IMR-90 (cell line): Measurements from ENCODE around the gene DNAJA4. TPM values are rescaled to one million over a fixed set of nuclear protein-coding genes. Genes with fewer than 3 reads are reported as not detected.

ENCODE experiments used
- ATAC-seq: fragments of 200-7000 bp; cut with Tn5 transposase; 2 replicates; pipeline ENCODE4 v1.9.1; 2020; ENCODE audit warnings: low read depth, mild to moderate bottlenecking, moderate library complexity
- BruUV-seq: library from RNA; stranded (reverse); fragments of 400-500 nt; replicated peaks from 2 replicates; lab custom pipeline; 2021; lab: Mats Ljungman, UMichigan
- CTCF ChIA-PET: fragments of 300-600 bp; formaldehyde crosslinking; extraction: SDS; loops from one replicate; lab custom pipeline; 2021; ENCODE audit warnings: antibody characterized with exemption; lab: Yijun Ruan, JAX
- POLR2A ChIA-PET: fragments of 300-600 bp; sonication (Branson Sonifier 250); formaldehyde crosslinking; loops from one replicate; lab custom pipeline; 2022; ENCODE audit warnings: antibody characterized with exemption; ENCODE audit not compliant: unreplicated experiment; lab: Charles Lee
- DNase-seq: peaks from one replicate; pipeline ENCODE4 v3.0.0; 2013
- H2AFZ ChIP-seq: replicated peaks from 2 replicates; pipeline ENCODE3; 2013; ENCODE audit warnings: low read length, mild to moderate bottlenecking; ENCODE audit not compliant: poor library complexity
- H2AK5ac ChIP-seq: 2 replicates; pipeline ENCODE4 v1.6.1; 2013; ENCODE audit warnings: low read depth, low read length, inconsistent platforms
- H2AK9ac ChIP-seq: replicated peaks from 2 replicates; pipeline ENCODE3; 2013; ENCODE audit warnings: mild to moderate bottlenecking, low read depth, low read length, moderate library complexity; ENCODE audit not compliant: poor library complexity
- H2BK120ac ChIP-seq: 2 replicates; pipeline ENCODE4 v1.6.1; 2013; ENCODE audit warnings: low read depth, low read length, inconsistent platforms
- H2BK15ac ChIP-seq: 3 replicates; pipeline ENCODE4 v1.6.1; 2013; ENCODE audit warnings: low read depth, low read length, inconsistent platforms
- H2BK20ac ChIP-seq: 2 replicates; pipeline ENCODE4 v1.6.1; 2013; ENCODE audit warnings: low read depth, mild to moderate bottlenecking, inconsistent platforms, low read length, moderate library complexity
- H2BK5ac ChIP-seq: 2 replicates; pipeline ENCODE4 v1.6.1; 2013; ENCODE audit warnings: mild to moderate bottlenecking, low read depth, low read length, inconsistent platforms; ENCODE audit not compliant: poor library complexity, severe bottlenecking
- H3K14ac ChIP-seq: replicated peaks from 2 replicates; pipeline ENCODE4 v1.6.1; 2013; ENCODE audit warnings: low read depth, low read length, inconsistent platforms
- H3K18ac ChIP-seq: 2 replicates; pipeline ENCODE4 v1.6.1; 2013; ENCODE audit warnings: low read depth, low read length, control low read depth
- H3K23ac ChIP-seq: 2 replicates; pipeline ENCODE4 v1.6.1; 2013; ENCODE audit warnings: low read depth, low read length, inconsistent platforms
- H3K27ac ChIP-seq: 2 replicates; pipeline ENCODE4 v1.5.1; 2013; ENCODE audit warnings: mild to moderate bottlenecking, control low read depth, low read length; ENCODE audit not compliant: insufficient read depth
- H3K27me3 ChIP-seq: 2 replicates; pipeline ENCODE4 v1.6.1; 2013; ENCODE audit warnings: low read length; ENCODE audit not compliant: control insufficient read depth, insufficient read depth
- H3K36me3 ChIP-seq: 2 replicates; pipeline ENCODE4 v1.6.1; 2013; ENCODE audit warnings: low read length, mixed read lengths; ENCODE audit not compliant: control insufficient read depth, insufficient read depth
- H3K4ac ChIP-seq: 2 replicates; pipeline ENCODE4 v1.6.1; 2013; ENCODE audit warnings: low read depth, low read length, inconsistent platforms
- H3K4me1 ChIP-seq: 2 replicates; pipeline ENCODE4 v1.6.1; 2013; ENCODE audit warnings: low read length, mixed read lengths; ENCODE audit not compliant: control insufficient read depth, insufficient read depth
- H3K4me2 ChIP-seq: 2 replicates; pipeline ENCODE4 v1.6.1; 2013; ENCODE audit warnings: low read depth, mild to moderate bottlenecking, control low read depth, low read length, moderate library complexity
- H3K4me3 ChIP-seq: 2 replicates; pipeline ENCODE4 v1.5.1; 2013; ENCODE audit warnings: low read depth, mild to moderate bottlenecking, control low read depth, low read length, moderate library complexity; ENCODE audit not compliant: insufficient read depth
- H3K56ac ChIP-seq: 2 replicates; pipeline ENCODE4 v1.6.1; 2013; ENCODE audit warnings: low read length, inconsistent platforms; ENCODE audit not compliant: insufficient read depth; ENCODE audit errors: extremely low read depth
- H3K79me1 ChIP-seq, 2 experiments: 2 replicates each; pipeline ENCODE4 v1.6.1; 2013; ENCODE audit warnings: low read length in 2 of 2, inconsistent platforms in 1 of 2, low read depth in 1 of 2
- H3K9ac ChIP-seq: 2 replicates; pipeline ENCODE4 v1.6.1; 2013; ENCODE audit warnings: low read depth, low read length, control low read depth
- H3K9me1 ChIP-seq: 2 replicates; pipeline ENCODE4 v1.6.1; 2013; ENCODE audit warnings: low read length, inconsistent platforms; ENCODE audit not compliant: insufficient read depth
- H3K9me3 ChIP-seq: 2 replicates; pipeline ENCODE4 v1.6.1; 2013; ENCODE audit warnings: low read length; ENCODE audit not compliant: control insufficient read depth, insufficient read depth
- H4K20me1 ChIP-seq: 2 replicates; pipeline ENCODE4 v1.6.1; 2013; ENCODE audit warnings: low read length, inconsistent platforms; ENCODE audit not compliant: insufficient read depth
- H4K5ac ChIP-seq: 2 replicates; pipeline ENCODE4 v1.6.1; 2013; ENCODE audit warnings: mild to moderate bottlenecking, low read depth, low read length, control low read depth
- H4K8ac ChIP-seq, 2 experiments: 2 replicates each; pipeline ENCODE4 v1.6.1; 2013; ENCODE audit warnings: low read depth in 2 of 2, low read length in 2 of 2, control low read depth in 1 of 2, inconsistent platforms in 1 of 2
- H4K91ac ChIP-seq: 2 replicates; pipeline ENCODE4 v1.6.1; 2013; ENCODE audit warnings: low read depth, low read length, inconsistent platforms; ENCODE audit not compliant: insufficient read depth
- RAD21 ChIP-seq: IDR thresholded peaks from 2 replicates; pipeline ENCODE4 v1.6.1; 2012; ENCODE audit warnings: low read length, improper control_type of control experiment
- WGBS, 2 experiments: methylation state at CpG; one replicate each; pipeline versions ENCODE4 v1.1.5 to v1.1.7; 2013; ENCODE audit warnings: missing lambda C conversion rate in 2 of 2; ENCODE audit not compliant: insufficient read length in 1 of 2; ENCODE audit errors: extremely low coverage in 2 of 2; 5-methylcytosine and 5-hydroxymethylcytosine counted together
- dilution Hi-C: fragments of 300-500 bp; cut with HindIII; formaldehyde crosslinking; loops from one replicate; pipeline ENCODE4 v1.14.3; 2018; ENCODE audit warnings: low sequenced_read_pairs; ENCODE audit not compliant: unreplicated experiment
- in situ Hi-C: fragments of 300-500 bp; cut with MboI; formaldehyde crosslinking; loops from 3 replicates; pipeline ENCODE4 v1.14.3; 2019; ENCODE audit warnings: low sequenced_read_pairs, inconsistent platforms, mixed read lengths
- intact Hi-C: fragments of 100-400 bp; cut with micrococcal nuclease; formaldehyde crosslinking; loops from 2 replicates; pipeline ENCODE4 v1.10.0; 2022
- polyA plus RNA-seq, 3 experiments: library from polyadenylated mRNA; depleted of rRNA; stranded (reverse); fragments of >200 nt; gene quantifications; 2 replicates each; pipeline ENCODE4 v1.2.3, GENCODE V29; 2012; ENCODE audit warnings: low replicate concordance in 1 of 3
- total RNA-seq: library from RNA; depleted of rRNA; stranded (reverse); fragments of >200 nt; gene quantifications from 2 replicates; pipeline ENCODE4 v1.2.3, GENCODE V29; 2012
- TF ChIP-seq, protein P1 (sequence below): conservative IDR thresholded peaks from 2 replicates; pipeline ENCODE4 v1.5.1; 2012; ENCODE audit warnings: mild to moderate bottlenecking, low read depth, low read length, improper control_type of control experiment

DNAJA4 gene
- total and polyA plus RNA-seq, 2 of the 4 experiments (the other 2 are of a cell fraction), result 0.18 to 0.32 TPM

DNA sequence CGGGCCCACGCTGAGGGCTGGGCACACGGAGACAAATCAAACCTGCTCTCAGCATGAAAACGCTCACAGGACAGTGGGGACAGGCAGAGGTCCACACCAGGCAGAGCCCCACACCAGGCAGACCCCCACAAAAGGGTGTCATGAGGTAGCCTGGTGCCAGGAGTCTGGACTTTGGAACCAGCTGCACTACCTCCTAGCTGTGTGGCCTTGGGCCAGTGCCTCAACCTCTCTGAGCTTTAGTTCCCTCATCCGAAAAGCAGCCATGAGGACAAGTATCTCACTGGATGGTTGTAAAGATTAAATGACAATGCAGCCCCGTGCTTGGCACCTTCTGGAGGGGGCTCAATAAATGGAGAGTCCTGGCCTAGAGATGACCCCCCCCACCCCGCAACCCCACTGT, 59.3 kb downstream of the DNAJA4 start:
- Histone ChIP-seq H4K20me1 (no peaks in the 10 kb centered on the region), H3K9me3 (no peaks in the 10 kb centered on the region), H3K79me1 (no peaks in the 10 kb centered on the region), H4K91ac (no peak overlapping the region), H2BK5ac (no peak overlapping the region), H2AK9ac (peak overlapping the region; percentile 65), H2AFZ (no peak overlapping the region), H2BK20ac (no peak overlapping the region), H3K4ac (no peak overlapping the region), H3K4me1 (peaks cover 4% of the 10 kb centered on the region; the same call in 1 of the 2 replicates), H3K27me3 (peaks cover 23% of the 10 kb centered on the region; the same call in 1 of the 2 replicates), H3K4me3 (no peak overlapping the region), H3K27ac (no peak overlapping the region), H2BK15ac (no peak overlapping the region), H3K4me2 (no peak overlapping the region), H4K8ac (no peak overlapping the region), H3K9ac (no peak overlapping the region), H3K23ac (no peak overlapping the region), H2AK5ac (no peak overlapping the region), H3K56ac (no peak overlapping the region), H3K18ac (no peak overlapping the region), H3K9me1 (peaks cover 14% of the 10 kb centered on the region), H2BK120ac (no peak overlapping the region), H4K5ac (no peak overlapping the region), H3K14ac (no peak overlapping the region), H3K36me3 (no peaks in the 10 kb centered on the region)
- in situ Hi-C loops (no loop called here), dilution Hi-C loops (no loop called here), intact Hi-C loops (no loop called here)
- ATAC-seq (no peak), DNase-seq (no peak)
- WGBS, 2 experiments, result 68% methylated on average over 3 of the region's 7 CpGs; no CpG with 5 or more reads in 1 of the 2 experiments
- TF ChIP-seq, protein P1, sequence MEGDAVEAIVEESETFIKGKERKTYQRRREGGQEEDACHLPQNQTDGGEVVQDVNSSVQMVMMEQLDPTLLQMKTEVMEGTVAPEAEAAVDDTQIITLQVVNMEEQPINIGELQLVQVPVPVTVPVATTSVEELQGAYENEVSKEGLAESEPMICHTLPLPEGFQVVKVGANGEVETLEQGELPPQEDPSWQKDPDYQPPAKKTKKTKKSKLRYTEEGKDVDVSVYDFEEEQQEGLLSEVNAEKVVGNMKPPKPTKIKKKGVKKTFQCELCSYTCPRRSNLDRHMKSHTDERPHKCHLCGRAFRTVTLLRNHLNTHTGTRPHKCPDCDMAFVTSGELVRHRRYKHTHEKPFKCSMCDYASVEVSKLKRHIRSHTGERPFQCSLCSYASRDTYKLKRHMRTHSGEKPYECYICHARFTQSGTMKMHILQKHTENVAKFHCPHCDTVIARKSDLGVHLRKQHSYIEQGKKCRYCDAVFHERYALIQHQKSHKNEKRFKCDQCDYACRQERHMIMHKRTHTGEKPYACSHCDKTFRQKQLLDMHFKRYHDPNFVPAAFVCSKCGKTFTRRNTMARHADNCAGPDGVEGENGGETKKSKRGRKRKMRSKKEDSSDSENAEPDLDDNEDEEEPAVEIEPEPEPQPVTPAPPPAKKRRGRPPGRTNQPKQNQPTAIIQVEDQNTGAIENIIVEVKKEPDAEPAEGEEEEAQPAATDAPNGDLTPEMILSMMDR, result no peak
- TF ChIP-seq RAD21, result no peak
- no TSS peak for BruUV-seq
- CTCF ChIA-PET, result no interaction called here
- POLR2A ChIA-PET, result interaction anchor here (0.6 kb wide), 1 partner anchor 10 kb away, joined by 9 read pairs; no protein-coding TSS in a partner anchor
